ENCODE data around the gene ST6GALNAC3.

GRCh38 chr1:76198452-76198851 lies 123.9 kb downstream of the ST6GALNAC3 start:
- TF ChIP-seq CTCF (IDR thresholded peaks at IDR 0.05) = no peak
- no peak for TF ChIP-seq POLR2AphosphoS5 (IDR thresholded peaks at IDR 0.05)
